ENCODE measurements around the gene SLC44A2.

SLC44A2 gene

GRCh38 chr19:10639836-10640235 lies 14.5 kb downstream of the SLC44A2 start:
- POLR2A ChIA-PET: no interaction called here
- Histone ChIP-seq H3K4me1 (ENCODE audit: control insufficient read depth, insufficient read depth, low read length) (no peaks in the 10 kb centered on the region), H3K36me3 (ENCODE audit: control insufficient read depth in 2 of 2, insufficient read depth in 1 of 2, low read length in 2 of 2) (peaks cover 0 to 68% of the 10 kb centered on the region in 2 experiments; a peak in 2 of 3 replicates), H3K4me3 (ENCODE audit: low read depth, low read length) (no peak overlapping the region), H3K27ac (ENCODE audit: extremely low read depth, low read depth, low read length) (no peak overlapping the region), H3K9me3 (ENCODE audit: control insufficient read depth, insufficient read depth, low read depth, low read length) (no peaks in the 10 kb centered on the region)
- TF ChIP-seq RBAK (tag by site-specific recombination; IDR thresholded peaks at IDR 0.05) (no peak), ZNF248 (tag by site-specific recombination; IDR thresholded peaks at IDR 0.05) (no peak), ZBTB6 (tag by site-specific recombination; IDR thresholded peaks at IDR 0.05) (peak; percentile 58; the same call in 1 of the 2 replicates)
- CTCF ChIA-PET: interaction anchor here (11.5 kb wide), 1 partner anchor 60 kb away, joined by 243 read pairs; no protein-coding TSS in a partner anchor

DNA sequence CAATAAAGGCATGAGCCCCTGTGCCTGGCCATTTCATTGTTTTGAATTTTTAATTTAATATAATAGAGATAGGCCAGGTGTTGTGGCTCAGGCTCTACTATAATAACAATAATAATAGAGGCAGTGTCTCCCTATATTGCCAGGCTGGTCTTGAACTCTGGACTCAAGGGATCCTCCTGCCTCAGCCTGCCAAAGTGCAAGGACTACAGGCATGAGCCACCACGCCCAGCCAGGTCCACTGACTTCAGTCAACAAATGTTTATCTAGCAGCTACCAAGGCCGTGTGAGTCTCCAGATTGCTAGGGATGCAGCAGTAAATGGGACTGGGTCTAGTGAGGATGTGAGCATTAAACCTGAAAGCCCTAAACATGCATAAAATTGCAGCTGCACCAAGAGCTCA lies 15.0 kb downstream of the SLC44A2 start:
- H3K27ac ChIP-seq (ENCODE audit: extremely low read depth, low read depth, low read length): no peak overlapping the region
- peaks cover 0 to 63% of the 10 kb centered on the region in 2 experiments; a peak in 2 of 3 replicates for H3K36me3 ChIP-seq (ENCODE audit: control insufficient read depth in 2 of 2, insufficient read depth in 1 of 2, low read length in 2 of 2)
- no peaks in the 10 kb centered on the region for H3K9me3 ChIP-seq (ENCODE audit: control insufficient read depth, insufficient read depth, low read depth, low read length)
- H3K4me3 ChIP-seq (ENCODE audit: low read depth, low read length): no peak overlapping the region
- CTCF ChIA-PET: interaction anchor here (0.6 to 11.5 kb wide), 3 partner anchors 59 to 88 kb away, joined by 3 to 243 read pairs (median 4); no protein-coding TSS in a partner anchor
- TF ChIP-seq, protein P1, sequence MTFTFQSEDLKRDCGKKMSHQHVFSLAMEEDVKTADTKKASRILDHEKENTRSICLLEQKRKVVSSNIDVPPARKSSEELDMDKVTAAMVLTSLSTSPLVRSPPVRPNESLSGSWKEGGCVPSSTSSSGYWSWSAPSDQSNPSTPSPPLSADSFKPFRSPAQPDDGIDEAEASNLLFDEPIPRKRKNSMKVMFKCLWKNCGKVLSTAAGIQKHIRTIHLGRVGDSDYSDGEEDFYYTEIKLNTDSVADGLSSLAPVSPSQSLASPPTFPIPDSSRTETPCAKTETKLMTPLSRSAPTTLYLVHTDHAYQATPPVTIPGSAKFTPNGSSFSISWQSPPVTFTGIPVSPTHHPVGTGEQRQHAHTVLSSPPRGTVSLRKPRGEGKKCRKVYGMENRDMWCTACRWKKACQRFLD (tag by site-specific recombination; IDR thresholded peaks at IDR 0.05): no peak
- TF ChIP-seq ZSCAN23 (tag by site-specific recombination; IDR thresholded peaks at IDR 0.05) (no peak), GLIS1 (tag by site-specific recombination; IDR thresholded peaks at IDR 0.05) (no peak), ZNF580 (tag by site-specific recombination; IDR thresholded peaks at IDR 0.05) (no peak), WT1 (tag by site-specific recombination; IDR thresholded peaks at IDR 0.05) (no peak), ZNF837 (tag by site-specific recombination; IDR thresholded peaks at IDR 0.05) (no peak), ZNF366 (tag by site-specific recombination; conservative IDR thresholded peaks at IDR 0.05) (no peak), BCL6B (tag by site-specific recombination; IDR thresholded peaks at IDR 0.05) (no peak), ZNF624 (tag by site-specific recombination; IDR thresholded peaks at IDR 0.05) (no peak)
- TF ChIP-seq, protein P2, sequence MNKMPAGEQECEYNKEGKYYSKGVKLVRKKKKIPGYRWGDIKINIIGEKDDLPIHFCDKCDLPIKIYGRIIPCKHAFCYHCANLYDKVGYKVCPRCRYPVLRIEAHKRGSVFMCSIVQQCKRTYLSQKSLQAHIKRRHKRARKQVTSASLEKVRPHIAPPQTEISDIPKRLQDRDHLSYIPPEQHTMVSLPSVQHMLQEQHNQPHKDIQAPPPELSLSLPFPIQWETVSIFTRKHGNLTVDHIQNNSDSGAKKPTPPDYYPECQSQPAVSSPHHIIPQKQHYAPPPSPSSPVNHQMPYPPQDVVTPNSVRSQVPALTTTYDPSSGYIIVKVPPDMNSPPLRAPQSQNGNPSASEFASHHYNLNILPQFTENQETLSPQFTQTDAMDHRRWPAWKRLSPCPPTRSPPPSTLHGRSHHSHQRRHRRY (tag by site-specific recombination; IDR thresholded peaks at IDR 0.05): no peak
- POLR2A ChIA-PET: no interaction called here
- no peaks in the 10 kb centered on the region for H3K4me1 ChIP-seq (ENCODE audit: control insufficient read depth, insufficient read depth, low read length)

DNA sequence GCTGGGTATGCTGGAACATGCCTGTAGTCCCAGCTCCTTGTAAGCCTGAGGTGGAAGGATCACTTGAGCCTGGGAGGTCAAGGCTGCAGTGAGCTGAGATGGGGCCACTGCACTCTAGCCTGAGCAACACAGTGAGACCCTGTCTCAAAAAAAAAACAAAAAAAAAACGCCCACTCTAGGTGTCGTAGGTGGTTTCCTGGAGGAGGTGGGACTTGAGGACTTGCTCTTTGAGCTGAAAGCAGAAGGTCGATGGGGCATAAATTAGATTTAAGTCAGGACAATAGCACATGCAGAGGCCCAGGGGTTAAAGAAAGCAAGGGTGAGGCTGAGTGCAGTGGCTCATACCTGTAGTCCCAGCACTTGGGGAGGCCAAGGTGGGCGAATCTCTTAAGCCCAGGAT lies 15.9 kb downstream of the SLC44A2 start:
- TF ChIP-seq ZNF175 (tag by site-specific recombination; IDR thresholded peaks at IDR 0.05) (no peak), ZFHX2 (tag by site-specific recombination; conservative IDR thresholded peaks at IDR 0.05) (peak; percentile 62), EGR2 (tag by site-specific recombination; IDR thresholded peaks at IDR 0.05; ENCODE audit: low read depth) (peak; percentile 61)
- H3K9me3 ChIP-seq (ENCODE audit: control insufficient read depth, insufficient read depth, low read depth, low read length): no peaks in the 10 kb centered on the region
- no peak overlapping the region for H3K4me3 ChIP-seq (ENCODE audit: low read depth, low read length)
- H3K4me1 ChIP-seq (ENCODE audit: control insufficient read depth, insufficient read depth, low read length): no peaks in the 10 kb centered on the region
- no peak overlapping the region for H3K27ac ChIP-seq (ENCODE audit: extremely low read depth, low read depth, low read length)
- ChIA-PET POLR2A (interaction anchor here (0.6 to 0.7 kb wide), 2 partner anchors 16 to 36 kb away, joined by 3 to 6 read pairs; no protein-coding TSS in a partner anchor), CTCF (interaction anchor here (0.8 to 11.5 kb wide), 2 partner anchors 58 to 61 kb away, joined by 4 to 243 read pairs; no protein-coding TSS in a partner anchor)
- peaks cover 0 to 55% of the 10 kb centered on the region in 2 experiments; a peak in 2 of 3 replicates for H3K36me3 ChIP-seq (ENCODE audit: control insufficient read depth in 2 of 2, insufficient read depth in 1 of 2, low read length in 2 of 2)
